ENCODE data around the gene SLC23A2.
"Not testable (repeated sequence)": the region's sequence is repeated elsewhere in the genome, so short reads cannot be mapped to it uniquely, and the experiment has no call there.

SLC23A2 gene

GRCh38 chr20:4929686-4930397 is 71.5 kb downstream of the SLC23A2 start:
- no peak for DNase-seq

DNA sequence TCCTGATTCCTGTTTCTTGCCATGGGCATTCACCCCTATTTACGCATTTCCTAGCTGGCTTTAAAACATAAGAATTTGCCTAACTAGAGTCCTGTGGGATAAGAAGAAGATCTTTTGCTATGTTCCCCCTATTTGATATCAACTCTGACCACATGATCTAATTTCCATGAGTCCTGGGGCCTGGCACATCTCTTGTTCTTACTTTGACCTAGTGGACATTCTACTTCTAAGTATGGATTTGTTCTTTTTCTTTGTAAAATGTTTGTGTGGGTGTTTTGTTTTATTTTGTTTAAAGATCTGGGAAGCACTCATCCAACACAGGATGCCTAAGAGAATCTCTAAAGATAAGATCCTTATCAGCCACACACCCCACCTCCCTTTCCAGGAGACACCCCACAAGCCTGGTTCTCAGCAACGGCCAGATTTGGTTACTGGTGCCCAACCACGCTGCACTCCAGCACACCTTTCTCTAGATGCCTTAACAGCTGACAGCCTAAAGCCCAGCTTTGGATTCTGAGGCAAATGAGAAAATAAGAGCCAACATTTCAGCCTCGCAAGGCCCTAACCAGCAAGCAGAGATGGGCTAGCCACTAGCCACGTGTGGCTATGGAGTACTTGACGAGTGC is 74.7 kb downstream of the SLC23A2 start:
- no peak for DNase-seq

DNA sequence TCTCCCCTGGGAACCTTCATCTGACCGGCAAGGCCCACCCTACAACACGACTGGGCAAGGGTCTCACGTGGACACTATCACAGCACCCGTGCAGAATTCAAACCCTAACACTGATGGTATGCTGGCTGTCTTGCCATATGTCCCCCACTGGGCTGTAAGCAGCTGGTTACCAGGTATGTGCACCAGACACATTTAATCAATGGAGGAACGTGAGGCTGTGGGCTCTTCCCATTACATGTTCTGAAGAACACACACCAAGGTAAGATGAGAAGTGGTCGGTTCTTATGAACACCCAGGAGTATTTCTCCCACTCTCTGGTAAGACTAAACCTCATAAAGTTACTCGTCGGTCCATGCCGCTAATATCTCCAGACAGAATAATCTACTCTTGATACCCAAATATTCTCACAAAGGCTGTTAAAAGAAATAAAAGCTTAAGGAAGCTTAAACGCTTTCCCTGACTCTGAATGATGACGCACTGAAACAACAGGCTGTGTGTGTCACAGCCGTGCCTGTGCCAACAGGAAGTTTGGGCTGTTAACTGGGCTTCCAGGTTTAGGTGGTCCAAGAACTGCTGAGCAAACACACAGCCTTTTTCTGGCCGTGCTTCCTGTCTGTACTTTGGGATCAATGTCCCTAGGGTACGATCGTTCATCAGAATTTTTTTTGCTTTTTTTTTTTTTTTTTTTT is 75.3 kb downstream of the SLC23A2 start:
- DNase-seq, result no peak

DNA sequence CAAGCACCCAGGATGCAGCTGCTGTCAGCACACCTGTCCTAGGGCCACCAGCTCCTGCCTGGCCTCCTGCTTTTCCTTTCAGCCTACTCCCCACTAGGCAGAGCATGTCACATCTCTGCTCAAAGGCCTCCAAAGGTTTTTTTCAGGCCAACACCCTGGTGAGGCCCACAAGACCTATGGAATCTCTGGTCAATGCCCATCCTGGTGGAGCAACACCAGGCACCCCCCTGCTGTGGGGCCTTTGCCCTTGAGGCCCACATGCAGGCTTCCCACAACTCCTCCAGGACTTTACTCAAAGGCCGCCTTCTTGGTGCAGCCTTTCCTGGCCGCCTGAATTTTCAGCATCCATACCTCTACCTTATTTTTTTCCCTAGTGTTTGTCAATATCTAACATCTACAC is 76.9 kb downstream of the SLC23A2 start:
- DNase-seq, result no peak

DNA sequence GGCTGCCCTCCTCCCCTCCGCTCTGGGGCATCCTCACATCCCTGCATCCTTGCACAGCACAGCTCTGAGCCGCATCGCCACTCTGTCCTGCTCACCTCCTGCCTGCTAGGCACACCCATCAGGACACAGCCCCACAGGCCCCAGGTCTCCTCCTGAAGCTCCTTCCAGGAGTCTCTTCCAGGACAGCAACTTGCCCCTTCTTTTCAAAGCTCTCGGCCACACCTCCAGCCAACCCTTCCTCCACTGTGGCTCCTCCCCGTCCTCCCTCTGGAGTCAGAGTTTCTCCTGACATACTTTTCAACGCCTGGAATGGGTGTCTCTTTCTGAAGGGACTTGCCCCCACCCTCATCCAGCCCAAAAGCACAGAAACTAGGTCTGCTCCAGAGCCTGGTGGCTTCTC is 77.3 kb downstream of the SLC23A2 start:
- no peak for DNase-seq

DNA sequence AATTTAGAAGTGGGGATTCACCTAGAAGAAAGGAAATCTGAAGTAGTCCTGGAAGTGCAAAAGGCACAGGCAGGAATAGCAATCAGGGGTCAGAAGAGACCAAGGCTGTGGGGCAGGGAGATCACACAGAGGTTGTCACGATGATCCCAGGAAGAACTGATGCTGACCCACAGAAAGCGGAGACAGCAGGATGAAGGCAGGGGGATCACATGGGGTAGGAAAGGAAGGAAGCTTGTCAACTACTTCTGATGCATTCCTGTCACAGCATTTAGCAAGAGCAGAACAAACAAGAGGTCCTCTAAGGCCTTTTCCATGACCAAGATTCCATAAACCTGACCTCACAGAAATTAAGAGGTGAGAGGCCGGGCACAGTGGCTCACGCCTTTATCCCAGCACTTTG is 79.1 kb downstream of the SLC23A2 start:
- no peak for DNase-seq

- DNase-seq, result not testable (repeated sequence)
Measured at GRCh38 chr20:4921271-4921670, 80.0 kb downstream of the SLC23A2 start.

DNA sequence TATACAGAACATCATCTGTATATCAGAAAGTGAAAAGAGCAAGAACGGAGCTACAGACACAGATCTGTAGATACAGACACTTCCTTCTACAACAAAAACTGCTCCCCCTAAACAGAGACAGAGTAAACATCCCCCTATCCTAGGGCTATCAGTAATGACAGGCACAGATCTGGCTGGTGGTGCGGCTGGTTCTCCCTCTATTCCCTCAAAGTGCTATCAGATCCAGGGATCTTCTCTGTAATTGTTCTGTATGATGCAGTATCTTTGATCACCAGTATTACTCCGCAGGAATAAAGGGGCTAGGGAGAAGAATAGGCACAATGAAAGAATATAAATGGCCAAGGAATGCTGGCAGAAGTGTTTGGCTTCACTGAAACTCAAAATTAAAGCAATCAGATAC is 80.7 kb downstream of the SLC23A2 start:
- no peak for DNase-seq

DNA sequence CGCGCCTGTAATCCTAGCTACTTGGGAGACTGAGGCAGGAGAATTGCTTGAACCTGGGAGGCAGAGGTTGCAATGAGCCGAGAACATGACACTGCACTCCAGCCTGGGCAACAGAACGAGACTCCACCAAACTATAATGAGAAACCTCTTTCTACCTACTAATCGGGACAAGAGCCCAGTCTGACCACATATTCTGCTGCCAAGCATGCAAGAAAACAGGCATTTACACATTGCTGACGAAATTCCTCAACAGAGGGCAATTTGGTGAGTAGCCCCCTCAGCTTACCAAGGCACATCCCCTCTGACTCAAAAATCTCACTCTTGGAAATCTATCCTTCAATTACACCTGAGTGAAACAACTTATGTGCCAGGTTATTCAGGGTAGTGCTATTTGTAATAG is 81.2 kb downstream of the SLC23A2 start:
- DNase-seq, result no peak

GRCh38 chr20:4919047-4919704 is 82.1 kb downstream of the SLC23A2 start:
- no peak for DNase-seq

- no peak for DNase-seq
Measured at GRCh38 chr20:4918473-4918872, 82.8 kb downstream of the SLC23A2 start.

DNA sequence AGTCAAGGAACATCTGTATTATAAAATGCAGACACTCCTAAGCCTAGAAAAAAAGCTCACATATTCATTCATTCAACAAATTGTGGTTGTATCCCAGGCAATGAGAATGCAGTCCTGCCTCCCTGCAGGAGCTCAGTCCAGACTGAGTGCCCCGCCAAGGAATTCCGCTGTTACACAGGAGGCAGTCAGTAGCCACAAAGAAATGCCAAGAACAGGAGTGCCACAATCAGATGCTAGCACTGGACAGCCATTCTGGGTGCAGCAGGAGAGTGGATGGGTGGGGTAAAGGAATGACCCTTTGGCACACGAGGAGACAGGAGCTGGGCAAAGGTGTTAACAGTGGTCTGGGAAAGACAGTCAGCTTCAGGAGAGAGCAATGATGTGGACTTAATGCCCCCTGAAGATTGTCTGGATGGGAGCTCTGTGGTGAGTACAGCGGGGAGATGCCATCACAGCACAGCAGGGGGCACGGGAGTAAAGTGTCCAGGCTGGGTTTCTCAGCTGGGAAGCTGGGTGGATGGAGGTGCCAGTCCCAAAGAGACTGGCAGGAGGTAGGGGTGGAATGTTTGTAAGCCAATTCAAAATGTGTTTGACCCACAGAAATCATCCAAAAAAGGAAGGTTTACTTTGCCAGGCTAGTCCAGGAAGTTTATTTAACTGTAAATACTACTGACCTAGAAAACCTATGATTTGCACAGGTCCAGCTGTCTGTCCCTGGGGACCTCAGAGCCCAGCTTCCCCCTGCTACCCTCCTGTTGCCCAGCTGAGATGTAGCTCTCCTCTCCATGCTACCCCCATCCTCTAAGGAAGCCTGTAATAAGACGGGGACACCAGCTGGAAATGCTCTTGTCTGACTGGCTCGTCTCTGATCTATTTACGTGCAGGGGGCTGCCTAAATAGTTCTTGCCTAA is 84.1 kb downstream of the SLC23A2 start:
- DNase-seq, result no peak

DNA sequence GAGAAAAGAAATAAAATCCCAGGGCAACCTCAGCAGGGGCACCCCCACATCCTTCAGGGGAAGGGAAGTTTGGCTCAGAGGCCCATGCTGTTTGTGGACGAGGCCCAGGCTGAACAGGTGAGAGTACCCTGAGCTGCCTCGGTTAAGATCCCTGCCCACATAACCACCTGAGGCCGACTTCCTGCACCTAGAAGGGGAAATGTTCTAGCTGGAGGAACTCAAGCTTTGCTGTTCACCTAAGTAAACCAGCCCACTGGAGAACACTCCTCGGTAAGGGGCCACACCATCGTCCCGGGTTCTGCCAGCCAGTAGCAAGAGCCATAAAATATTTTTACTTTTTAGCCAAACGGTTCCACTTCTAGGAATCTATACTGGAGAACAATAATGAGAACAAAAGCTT is 88.2 kb downstream of the SLC23A2 start:
- no peak for DNase-seq

- no peak for DNase-seq
Measured at GRCh38 chr20:4912380-4913142, 88.7 kb downstream of the SLC23A2 start.

GRCh38 chr20:4910951-4911350 is 90.4 kb downstream of the SLC23A2 start:
- no peak for DNase-seq

DNA sequence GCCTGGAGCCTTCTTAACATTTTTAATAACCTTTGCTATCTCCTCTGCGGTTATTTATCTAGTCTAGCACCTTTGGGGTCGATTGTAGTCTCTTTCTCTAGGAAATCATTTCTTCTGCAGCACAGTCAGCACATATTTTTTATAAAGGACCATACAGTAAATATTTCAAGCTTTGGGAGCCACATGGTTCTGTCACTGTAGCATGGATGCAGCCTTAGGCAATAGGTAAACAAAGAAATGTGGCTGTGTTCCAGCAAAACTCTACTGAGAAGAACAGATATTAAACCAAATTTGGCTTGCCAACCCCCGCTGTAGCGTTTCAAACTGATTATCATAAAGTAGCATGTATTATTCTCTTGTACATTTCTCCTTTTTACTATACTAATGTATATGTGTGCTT is 95.7 kb downstream of the SLC23A2 start:
- no peak for DNase-seq

- DNase-seq, result no peak
Measured at GRCh38 chr20:4905195-4905594, 96.1 kb downstream of the SLC23A2 start.

- no peak for DNase-seq
Measured at GRCh38 chr20:4904127-4904860, 97.0 kb downstream of the SLC23A2 start.

- DNase-seq, result no peak
Measured at GRCh38 chr20:4902788-4903187, 98.5 kb downstream of the SLC23A2 start.

DNA sequence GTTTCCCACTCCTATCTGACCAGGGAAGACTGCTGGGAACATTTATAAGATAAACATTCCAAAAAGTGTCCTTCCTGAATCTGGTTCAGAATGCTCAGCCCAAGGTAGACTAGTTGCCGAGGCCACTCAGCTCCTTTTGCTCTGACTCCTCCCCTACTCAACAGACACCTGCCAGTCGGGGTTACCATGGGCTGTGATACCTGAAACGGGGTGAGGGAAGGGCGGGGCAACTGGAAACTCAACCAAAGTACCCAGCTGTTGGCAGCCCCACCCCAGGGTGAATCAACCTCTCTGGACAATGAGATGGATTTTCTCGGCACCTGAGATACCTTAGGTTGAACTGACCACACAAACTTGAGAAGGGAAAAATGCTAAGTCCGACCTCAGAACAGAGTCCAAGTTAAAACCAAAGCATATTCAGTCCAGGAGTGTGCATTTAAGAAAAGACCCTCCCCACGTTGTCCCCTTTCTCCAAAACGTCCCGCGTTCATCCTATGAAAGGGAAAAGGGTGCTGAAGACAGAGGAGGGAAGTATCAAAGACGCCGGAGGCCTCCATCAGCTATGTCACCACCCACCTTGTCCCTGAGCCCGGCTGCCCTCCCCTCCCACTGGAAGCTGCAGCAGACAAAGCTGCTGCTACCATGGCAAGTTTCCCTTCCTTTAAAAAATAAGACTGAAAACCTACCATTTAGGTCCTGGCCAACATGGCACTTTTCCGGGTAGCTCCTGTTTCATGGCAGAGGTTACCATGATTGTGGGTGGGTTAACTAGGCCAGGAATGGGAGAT is 100.1 kb downstream of the SLC23A2 start:
- DNase-seq, result no peak
